GM19099 (cell line): ENCODE results near the gene NUP153.

Source experiments
- POLR2A ChIP-seq: IDR thresholded peaks from 3 replicates; pipeline ENCODE4 v1.6.1; 2011; ENCODE audit warnings: low read depth; ENCODE audit not compliant: insufficient read length; ENCODE audit errors: extremely low read depth

Gene NUP153

DNA sequence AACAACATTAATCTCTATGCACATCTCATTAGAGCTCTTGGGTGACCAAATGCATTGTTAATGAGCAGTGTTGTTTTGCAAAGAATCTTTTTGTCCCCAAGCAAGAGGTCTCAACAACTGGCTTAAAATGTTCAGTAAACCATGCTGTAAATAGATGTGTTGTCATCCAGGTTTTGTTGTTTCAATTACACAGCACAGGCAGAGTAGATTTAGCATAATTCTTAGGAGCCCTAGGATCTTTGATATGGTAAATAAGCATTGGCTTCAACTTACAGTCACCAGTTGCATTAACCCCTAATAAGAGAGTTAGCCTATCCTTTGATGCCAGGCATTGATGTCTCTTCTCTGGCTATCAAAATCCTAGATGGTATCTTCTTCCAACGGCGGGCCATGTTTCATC lies 23.3 kb downstream of the NUP153 start:
- TF ChIP-seq POLR2A = no peak

DNA sequence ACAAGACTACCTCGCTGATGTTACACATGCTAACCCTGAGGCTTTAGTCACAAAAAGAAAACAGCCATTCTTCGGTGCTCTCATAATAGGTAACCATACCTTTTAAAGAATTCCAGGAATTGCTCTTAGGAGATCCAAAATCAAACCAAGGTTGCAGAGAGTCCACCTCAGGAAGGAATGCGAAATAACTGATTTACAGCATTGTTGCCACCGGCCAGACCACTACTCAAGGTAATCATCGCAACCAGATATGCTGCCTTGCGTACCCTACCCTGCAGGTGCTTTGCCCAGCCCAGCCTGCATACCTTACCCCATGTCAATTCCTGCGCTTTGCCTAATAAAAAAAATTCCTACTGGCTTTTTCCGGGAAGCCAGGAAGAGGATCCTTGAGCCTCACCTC lies 27.0 kb downstream of the NUP153 start:
- TF ChIP-seq POLR2A = no peak

GRCh38 chr6:17677602-17678001 lies 29.1 kb downstream of the NUP153 start:
- TF ChIP-seq POLR2A = no peak

- TF ChIP-seq POLR2A = no peak
Measured at GRCh38 chr6:17673543-17674254, 33.0 kb downstream of the NUP153 start.

DNA sequence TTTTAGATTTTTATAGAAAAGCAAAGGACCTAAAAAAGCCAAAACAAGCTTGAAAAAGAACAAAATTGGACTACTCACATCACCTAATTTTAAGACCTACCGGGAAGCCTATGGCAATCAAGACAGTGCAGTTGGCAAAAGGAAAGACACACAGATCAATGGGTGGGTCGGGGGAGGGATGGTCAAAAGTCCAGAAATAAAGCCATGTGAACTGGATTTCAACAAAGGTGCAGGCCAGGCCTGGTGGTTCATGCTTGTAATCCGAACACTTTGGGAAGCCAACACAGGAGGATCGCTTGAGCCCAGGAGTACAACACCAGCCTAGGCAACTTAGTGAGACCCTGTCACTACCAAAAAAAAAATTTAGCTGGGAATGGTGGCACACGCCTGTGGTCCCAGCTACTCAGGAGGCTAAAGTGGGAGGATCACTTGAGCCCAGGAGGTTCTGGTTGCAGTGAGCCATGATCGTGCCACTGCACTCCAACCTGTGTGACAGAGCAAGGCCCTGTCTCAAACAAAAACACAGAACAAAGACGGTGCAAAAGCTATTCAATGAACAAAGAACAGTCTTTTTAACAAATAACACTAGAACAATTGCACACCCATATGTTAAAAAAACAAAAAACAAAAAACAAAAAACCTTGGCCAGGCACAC lies 34.5 kb downstream of the NUP153 start:
- TF ChIP-seq POLR2A = no peak

DNA sequence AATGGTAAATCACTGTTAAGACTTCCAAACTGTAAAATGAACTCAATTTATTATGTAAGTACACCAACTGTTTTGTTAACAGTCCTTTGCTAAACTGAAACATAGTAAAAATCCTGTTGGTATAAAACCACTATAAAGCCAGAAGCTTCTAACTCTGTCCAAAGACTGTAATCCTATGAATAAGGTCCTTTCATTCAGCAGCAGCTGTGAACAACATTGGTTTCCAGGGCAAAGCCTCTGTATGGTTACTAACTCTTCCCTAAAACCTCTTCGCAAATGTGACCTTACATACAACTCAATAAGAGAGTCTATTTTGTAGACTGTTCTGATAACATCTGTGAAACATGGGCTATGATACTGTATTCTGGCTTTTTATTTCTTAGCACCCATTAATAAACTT lies 40.1 kb downstream of the NUP153 start:
- no peak for TF ChIP-seq POLR2A

- TF ChIP-seq POLR2A = no peak
Measured at GRCh38 chr6:17665132-17665531, 41.6 kb downstream of the NUP153 start.

GRCh38 chr6:17663226-17663625 lies 43.5 kb downstream of the NUP153 start:
- TF ChIP-seq POLR2A = no peak

- TF ChIP-seq POLR2A = no peak
Measured at GRCh38 chr6:17662585-17662984, 44.1 kb downstream of the NUP153 start.

DNA sequence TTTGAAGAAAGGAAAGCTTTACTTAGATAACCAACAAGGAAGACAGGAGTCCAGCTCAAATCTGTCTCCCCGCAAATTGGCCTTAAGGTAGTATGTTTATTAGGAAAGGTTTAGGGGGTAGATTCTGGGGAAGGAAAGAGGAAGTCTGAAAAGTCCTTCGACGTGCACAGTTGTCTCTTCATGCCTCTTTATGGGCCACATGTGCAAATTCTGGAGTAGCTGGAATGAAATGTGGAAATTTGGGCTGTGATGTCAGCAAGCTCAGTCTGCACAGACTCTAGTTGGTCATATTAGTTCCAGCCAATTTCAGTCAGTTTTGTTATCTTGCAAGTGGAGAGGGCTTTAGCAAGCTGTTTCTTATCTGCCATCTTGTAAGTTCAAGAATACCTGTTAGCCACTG lies 50.1 kb downstream of the NUP153 start:
- no peak for TF ChIP-seq POLR2A

DNA sequence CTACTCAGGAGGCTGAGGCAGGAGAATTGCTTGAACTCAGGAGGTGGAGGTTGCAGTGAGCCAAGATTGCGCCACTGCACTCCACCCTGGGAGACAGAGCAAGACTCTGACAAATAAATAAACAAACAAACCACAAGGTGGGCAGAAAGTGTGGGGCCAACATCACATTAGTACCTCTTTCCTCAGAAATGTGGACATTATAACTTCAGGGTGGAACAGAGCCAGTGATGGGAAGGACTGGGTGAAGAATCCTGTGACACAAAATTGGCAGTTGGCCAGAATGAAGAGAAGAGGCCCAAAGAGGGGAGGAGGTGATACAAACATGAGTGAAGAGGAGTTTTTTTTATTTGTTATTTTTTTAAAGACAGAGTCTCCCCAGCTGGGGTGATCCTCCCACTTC lies 50.6 kb downstream of the NUP153 start:
- TF ChIP-seq POLR2A = no peak

DNA sequence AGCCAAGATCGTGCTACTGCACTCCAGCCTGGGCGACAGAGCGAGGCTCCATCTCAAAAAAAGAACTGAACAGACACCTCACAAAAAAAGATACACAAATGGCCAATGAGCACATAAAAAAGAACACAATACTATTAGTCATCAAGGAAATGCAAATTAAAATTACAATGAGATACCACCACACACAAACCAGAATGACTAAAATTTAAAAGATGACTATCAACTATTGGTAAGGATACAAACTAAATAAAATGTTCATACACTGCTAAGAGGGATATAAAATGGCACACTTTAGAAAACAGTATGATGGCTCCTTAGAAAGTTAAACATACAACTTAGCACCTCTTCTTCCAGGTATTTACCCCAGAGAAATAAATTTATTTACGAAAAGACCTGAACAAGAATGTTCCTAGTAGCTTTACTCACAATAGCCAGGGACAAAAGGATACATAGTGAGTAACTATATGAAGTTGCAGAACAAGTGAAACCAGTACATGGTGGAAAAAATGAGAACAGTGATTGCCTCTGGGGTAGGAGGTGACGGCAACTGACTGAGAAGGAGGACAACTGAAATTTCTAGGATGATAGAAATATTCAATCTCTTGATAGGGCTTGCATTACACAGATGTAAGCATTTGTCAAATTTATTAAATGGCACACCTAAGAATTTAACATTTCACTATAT lies 53.4 kb downstream of the NUP153 start:
- no peak for TF ChIP-seq POLR2A

DNA sequence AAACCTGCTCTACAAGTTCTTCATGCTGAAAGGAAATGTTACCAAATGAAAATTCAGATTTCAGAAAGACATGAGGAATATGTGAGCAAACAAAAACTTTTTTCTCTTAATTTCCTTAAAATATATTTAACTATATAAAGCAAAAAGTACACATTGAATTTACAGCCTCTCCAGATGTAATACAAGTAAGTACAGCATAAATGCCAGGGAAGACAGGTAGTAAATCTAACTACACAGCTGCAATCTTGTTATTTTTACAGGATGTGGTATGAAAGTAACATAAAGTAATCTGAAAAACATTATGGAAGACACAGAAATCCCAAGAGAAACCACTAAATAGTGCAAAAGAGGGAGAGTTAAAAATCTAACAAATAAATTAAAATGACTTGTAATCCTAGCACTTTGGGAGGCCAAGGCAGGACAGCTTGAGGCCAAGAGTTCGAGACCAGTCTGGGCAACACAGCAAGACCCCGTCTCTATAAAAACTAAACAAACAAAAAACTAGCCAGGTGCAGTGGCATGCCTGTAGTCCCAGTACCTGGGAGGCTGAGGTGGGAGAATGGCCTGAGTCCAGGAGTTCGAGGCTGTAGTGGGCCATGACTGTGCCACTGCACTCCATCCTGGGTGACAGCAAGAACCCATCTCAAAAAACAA lies 55.9 kb downstream of the NUP153 start:
- TF ChIP-seq POLR2A = no peak

GRCh38 chr6:17648745-17649144 lies 58.0 kb downstream of the NUP153 start:
- TF ChIP-seq POLR2A = no peak

DNA sequence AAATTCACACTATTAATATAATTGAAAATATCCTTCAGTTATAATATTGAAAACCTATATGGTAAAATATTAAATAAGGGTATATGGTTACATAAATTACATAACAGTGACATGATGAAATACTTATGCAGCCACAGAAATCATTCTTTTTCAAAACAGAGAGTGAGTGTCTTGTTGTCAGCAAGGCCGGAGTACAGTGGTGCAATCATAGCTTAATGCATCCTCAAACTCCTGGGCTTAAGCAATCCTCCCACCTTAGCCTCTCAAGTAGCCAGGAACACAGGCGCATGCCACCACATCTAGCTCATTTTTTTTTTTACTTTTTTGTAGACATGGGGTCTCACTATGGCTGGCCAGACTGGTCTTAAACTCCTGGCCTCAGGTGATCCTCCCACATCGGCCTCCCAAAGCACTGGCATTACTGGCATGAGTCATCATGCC lies 66.2 kb downstream of the NUP153 start:
- no peak for TF ChIP-seq POLR2A

DNA sequence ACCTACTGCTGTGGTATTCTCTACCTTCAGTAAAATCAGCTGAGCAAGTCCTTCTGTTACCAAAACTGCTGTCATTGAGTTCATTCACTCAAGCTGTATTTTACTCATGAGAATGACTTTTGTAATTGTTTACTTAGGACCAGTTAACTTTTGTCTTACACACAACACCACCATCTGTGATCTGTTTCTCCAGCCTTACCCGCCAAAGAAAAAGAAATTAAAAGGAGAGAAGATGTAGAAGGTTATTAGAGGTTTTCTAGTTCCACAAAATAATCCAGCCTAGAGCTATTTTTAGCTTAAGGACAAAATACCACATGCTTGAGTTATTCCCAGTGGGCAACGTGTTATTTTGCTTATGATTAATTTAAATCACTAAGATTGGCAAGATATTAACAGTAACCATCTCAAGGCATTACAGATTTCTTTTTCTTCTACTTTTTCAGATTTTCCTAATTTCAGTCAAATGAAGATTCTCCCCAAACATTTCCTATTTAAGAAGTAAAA lies 68.5 kb downstream of the NUP153 start:
- TF ChIP-seq POLR2A = no peak

DNA sequence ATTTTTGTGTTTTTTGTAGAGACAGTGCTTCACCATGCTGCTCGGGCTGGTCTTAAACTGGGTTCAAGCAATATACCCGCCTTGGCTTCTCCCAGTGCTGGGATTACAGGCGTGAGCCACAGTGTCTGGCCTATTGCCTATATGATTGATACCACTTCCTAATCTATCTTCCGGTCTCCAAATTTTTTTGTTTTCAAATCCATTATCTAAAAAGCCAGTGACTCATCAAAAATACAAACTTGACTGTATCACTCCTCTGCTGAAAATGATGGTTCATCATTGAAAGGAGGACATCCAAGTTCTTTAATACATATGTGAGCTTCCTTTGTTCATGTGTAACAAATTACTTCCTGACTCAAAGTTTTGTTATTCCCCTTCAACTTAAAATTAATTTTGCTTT lies 71.2 kb downstream of the NUP153 start:
- TF ChIP-seq POLR2A = no peak
